NCI-H1694 (cell line): ENCODE results near the gene ALG8.
A peak's percentile ranks its signal among the peaks of the same experiment; 100 is the strongest.
"Not testable (repeated sequence)": the region's sequence is repeated elsewhere in the genome, so short reads cannot be mapped to it uniquely, and the experiment has no call there.

ENCODE experiments used
- DNase-seq: peaks from one replicate; lab custom pipeline; 2025; lab: John Stamatoyannopoulos, UW

The ALG8 gene

DNA sequence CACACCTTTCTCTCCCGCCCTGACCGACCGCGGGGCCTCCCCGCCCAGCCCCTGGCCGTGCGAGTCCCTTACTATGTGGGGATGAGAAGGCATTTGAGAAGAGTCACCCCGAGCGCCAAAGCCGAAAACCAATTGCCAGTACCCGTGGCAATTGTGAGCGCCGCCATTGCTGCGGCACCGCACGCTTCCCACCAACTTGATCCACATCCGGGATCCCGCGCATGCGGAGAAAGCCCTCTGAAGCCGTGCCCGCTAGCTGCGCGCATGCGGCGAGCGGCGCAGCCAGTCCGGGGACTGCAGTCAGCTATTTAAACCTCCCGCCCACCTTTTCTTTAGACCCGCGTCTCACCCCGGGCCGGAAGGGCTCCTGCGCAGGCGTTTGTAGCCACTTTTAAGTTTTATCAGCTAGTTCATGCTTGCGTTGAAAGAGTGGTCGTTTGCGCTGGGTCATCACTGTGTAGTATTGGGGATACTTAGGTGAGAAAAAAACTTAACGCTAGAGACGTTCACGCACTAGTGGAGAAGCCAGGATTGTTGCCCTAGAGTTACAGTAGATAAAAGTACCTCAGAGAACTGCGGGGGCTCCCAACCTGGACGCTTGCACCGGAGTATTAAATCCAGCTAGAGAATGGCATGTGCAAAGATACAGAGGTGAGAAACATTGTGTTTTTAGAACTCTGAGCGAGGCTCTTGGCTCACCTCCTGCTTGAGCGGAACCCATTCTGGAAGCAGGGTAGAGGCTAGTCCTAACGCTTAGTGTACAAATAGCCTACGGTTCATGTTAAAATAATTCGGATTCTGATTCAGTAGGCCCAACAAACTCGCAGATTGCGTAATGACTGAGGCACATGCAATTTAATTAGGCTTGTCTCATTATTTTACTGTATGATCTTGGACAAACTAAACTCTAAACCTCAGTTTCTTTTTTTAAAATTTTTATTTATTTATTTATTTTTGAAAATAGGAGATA, at the start of gene ALG8:
Gene ALG8 (minus strand): TSS at position 205 of the 970 bp plus-strand sequence. CDS start 38 bp downstream, at position 167.
- DNase-seq: peak; percentile 77

DNA sequence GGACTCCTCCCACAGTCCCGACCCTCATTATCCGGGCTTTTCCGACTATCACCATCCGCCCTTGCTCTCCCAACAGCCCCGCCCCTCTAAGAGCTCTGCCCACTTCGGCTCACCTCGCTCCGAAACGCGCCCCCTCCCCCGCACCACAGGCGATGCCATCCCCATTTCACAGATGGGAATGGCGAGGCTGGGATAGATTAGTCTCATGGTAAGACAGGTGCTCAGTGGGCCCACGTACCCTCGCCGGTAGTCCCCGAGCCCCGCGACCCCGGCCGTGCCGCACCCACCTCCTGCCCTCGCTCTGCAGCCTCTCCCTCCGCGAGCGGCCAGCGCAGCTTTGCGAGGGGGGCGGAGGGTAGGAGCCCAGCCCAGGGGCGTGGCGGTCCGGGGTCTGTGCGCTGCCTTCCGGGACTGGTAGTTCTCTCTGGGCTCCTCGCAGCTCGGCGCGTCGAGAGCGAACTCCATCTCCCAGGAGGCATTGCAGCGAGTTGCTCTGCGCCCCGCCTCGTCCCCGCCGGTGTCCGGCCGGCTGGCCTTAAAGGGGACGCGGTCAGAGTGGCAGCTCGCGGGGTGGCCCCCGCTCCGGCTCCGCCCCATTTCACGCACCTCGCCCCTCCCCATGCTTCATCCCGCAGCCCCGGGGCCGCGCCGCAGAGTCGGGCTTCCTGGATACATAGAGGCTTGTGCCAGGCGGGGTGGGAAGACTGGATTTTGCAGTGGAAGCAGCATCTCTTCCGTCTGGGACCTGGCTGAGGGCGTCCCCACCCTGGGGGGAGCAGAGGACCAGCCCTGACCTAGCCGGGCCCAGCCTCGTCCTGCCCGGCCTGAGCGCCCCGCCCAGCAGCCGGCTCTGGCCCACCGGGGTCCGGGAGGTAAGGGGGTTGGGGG, 49.1 kb upstream of the ALG8 start, which contains the start of the genes KCTD21 and USP35:
Gene KCTD21 (minus strand): TSS at position 341 of the 888 bp plus-strand sequence. CDS start 14,072 bp downstream, outside the sequence.
Gene USP35 (plus strand): TSS at position 634 of the 888 bp plus-strand sequence. CDS start 7,327 bp downstream, outside the sequence.
- peak; percentile 80 for DNase-seq

DNA sequence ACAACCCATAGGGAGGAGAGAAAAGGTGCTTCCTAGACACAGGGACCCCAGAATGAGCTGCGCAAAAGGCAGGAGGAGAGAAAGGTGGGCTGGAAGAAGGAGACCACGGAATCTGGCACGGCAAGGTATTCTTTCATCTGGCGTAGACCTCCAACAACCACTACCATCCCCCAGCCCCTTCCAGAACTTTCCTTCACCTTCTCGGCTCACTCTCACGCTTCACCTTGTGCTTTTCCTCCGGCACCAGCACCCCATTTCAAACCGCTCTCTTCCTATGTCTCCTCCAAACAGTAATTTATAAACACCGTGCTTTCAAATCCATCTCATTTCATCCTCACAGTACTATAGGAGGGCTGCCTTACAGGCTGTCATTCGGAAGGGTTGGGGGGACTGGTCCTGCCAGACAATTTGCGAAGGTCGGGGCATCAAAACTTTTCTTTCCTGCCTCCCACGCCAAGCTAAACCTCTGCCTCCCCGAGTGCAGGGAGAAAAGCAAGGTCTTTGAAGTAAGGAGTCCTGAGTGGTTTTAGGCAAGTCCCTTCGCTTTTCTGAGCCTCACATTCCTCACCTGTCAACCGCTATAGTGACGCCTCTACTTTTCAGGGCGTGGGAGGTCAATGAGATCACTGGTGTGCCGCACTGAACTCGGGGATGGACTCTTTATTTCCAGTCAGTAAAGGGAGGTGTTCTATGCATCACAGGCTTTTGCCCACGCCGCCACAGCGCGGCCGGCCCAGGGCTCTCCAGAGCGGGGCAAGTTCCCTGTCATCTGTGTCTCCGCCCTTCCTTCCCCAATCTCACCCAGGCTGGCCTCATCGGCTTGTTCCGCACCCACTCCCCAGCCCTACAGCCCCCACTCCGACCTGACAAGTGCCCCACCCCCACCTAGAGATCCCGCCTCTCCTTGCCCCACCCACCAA, 48.2 kb upstream of the ALG8 start:
- no peak for DNase-seq

DNA sequence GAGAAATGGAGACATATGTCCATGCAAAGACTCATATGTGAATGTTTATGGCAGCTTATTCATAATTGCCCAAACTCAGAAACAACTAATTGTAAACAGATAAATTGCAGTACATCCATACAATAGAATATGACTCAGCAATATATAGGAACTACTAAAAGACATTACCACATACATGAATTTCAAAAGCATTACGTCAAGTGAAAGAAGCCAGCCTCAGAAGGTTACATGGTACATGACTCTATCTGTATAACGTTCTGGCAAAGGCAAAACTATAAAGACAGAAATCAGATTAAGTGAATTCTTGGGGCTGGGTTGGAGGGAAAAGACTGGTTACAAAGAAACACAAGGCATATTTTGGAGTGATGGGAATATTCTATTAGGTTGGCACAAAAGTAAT, 41.8 kb upstream of the ALG8 start:
- no peak for DNase-seq

DNA sequence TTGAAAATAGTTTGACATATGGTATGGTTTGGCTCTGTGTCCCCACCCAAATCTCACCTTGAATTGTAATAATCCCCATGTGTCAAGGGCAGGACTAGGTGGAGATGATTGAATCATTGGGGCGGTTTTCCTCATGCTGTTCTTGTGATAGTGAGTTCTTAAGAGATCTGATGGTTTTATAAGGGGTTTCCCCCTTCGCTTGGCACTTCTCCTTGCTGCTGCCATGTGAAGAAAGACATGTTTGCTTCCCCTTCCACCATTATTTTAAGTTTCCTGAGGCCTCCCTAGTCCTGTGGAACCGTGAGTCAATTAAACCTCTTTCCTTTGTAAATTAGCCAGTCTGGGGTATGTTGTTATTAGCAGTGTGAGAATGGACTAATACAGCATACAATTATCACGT, 41.3 kb upstream of the ALG8 start:
- DNase-seq: no peak

DNA sequence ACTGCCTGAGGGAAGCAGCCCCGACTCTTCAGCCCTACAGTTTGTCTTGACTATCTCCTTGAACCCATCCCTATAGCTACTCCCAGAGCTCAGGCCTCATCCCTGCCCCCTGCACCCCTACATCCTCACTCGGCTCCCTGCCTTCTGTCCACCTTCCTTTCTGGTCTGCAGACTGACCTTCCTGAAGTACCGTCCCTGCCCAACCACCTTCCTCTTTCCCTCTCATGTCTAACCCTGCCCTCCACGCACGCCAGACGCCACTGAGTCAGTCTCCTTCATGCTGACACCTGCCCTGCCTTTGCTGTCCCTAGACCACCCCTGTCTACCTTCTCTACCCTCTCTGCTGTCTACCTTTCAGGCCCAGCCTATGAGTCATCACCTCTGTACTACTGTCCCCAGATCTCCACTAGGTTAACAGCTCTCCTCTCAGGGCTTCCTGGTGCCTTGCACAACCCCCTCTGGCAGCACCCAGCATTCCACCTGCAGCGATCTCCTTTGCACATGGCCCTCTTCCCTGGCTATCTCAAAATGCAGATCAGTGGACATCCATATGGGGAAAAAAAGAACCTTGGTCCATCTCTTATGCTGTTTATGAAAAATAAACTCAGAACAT, 40.1 kb upstream of the ALG8 start:
- DNase-seq: no peak

DNA sequence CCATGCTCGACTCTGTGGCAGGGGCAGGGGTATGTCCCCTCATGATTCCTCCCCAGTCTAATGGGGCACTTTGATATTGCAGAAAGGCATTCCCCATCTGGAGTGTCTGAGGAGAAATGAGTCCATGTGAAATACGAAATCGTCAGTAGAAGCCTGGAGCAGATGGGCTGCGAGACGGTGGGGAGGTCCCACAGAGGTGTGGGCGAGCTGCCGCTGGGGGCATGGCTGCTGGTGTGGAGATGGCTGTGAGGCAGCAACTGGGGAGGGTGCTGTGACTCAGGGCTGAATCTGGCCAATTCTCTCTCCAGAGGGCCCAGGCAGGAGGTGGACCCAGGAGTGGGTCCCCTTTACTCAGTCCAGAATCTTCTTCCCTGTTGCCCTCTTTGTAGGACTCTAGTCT, 37.8 kb upstream of the ALG8 start:
- no peak for DNase-seq

DNA sequence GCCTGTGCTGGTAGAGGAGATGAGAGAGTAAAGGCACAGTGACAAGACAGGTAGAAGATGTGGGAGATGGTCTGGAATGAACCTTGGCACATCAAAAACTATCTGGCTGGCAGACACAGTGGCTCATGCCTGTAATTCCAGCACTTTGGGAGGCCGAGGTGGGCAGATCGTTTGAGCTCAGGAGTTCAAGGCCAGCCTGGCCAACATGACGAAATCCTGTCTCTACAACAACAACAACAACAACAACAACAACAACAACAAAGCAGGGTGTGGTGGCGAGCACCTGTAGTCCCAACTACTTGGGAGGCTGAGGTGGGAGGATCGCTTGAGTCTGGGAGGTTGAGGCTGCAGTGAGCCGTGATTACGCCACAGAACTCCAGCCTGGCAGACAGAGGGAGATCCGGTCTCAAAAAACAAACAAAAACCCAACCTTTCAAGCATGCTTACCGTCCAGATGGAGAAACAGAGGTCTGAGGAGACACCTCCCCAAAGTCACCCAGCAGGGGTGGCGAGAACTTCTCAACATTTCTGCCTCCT, 37.2 kb upstream of the ALG8 start:
- DNase-seq: no peak

DNA sequence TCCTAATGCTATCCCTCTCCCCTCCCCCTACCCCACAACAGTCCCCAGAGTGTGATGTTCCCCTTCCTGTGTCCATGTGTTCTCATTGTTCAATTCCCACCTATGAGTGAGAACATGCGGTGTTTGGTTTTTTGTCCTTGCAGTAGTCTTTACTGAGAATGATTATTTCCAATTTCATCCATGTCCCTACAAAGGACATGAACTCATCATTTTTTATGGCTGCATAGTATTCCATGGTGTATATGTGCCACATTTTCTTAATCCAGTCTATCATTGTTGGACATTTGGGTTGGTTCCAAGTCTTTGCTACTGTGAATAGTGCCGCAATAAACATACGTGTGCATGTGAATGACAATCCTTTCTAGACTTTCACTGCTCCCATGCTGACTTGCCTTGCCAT, 36.4 kb upstream of the ALG8 start:
- not testable (repeated sequence) for DNase-seq

DNA sequence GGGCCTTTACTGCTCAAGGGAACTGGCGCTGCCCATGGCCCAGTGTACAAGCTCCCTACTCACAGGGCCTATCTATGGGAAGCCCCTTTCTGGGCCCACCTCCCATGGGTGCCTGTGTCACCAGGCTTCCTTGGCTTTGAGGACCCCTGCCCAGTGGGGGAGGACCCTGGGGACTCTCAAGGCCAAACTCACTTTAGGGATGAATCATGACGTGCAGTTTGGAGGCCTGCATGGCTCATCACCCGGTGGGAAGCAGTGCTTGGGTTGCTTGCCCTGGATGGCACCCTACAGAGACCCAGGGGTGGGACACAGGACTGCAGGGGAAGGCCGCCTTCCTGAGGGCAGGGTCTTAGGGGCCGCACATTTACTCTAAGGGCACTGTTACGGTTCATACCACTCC, 32.5 kb upstream of the ALG8 start:
- DNase-seq: no peak

DNA sequence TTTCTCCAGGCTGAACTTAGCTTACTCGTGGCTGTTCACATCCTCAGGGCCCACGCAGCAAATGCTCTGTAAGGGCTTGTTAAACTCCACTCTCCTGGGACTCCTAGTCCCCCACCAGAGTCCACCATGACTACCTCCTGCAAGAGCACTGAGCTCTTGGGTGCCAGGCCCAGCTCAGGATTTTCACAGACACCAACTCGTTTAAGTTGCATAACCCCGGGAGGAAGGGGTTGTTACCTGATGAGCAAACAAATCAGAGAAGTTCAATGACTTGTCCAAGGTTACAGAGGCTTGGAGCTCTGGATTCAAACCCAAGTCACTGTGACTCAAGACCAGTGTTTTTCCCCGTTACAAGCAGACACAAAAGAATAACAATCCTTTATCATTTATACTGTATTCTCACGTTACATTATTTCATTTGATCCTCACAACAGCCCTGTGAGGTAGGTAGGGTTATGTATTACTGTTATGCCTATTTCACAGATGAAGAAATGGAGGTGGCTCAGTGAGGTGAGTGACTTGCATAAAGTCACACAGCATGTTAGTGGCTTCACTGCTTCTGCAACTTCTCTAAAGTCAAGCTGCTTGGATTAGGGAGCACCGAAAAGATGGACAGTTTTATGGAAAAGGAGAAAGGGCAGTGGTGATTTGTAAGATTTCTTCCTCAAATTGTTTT, 31.6 kb upstream of the ALG8 start:
- no peak for DNase-seq

DNA sequence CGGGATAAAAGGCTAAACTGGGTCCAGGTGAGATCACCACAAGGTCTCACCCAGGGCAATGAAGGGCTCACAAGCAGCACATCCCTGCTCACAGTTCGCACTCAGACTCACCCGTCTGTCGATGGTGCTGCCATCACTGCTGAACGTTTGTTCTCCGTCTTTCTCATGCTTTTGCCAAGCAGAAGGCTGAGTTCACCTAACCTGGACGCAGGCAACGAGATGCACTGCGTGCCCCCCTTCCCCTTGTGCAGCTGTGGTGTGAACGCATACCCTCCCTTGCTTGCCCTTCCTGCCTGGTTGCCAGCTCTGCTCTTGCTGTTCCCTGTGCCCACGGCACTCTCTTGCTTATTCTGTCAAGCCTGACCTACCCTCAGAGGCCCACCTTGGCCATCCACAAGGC, 31.0 kb upstream of the ALG8 start:
- DNase-seq: no peak

DNA sequence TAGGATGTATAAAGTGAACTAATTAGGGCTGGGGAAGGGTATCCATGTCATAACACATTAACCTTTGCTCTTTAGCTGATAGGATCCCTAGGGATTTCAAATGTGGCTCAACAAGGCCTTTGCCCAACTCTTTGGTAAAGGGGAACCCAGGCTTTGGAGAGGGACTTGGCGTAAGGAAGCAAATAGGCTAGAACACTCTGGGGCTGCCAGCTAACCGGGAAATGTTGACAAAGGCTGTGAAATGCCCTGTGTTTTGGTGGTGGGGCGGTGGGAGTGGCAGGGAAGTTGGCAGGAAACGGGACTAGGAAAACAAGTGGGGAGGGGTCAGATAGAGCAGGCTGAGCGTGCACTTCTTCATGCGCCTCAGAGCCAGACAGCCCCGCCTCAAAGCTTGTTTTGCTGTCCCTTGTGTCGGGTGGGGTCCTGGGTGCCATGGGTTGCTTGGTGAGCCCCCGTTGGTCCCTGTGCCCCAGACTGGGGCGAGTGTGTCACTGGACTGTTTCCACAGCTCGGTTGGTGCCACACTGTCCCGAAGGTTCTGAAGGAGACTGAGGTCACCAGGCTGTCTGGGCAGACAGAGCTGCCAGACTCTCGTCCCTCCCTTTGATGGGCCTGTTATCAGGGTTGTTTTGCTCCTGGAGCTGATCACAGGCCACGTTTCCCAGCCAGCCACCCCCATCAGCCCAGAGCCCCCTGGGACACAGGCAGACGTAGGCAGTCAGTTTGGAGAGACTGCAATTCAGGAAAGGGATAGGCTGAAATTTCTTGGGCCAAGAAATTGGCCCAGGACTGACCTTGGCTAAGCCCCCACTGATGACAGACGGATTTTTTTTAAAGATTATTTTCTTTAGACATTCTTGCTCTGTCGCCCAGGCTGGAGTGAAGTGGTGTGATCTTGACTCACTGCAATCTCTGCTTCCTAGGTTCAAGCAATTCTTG, 29.4 kb upstream of the ALG8 start:
- no peak for DNase-seq

DNA sequence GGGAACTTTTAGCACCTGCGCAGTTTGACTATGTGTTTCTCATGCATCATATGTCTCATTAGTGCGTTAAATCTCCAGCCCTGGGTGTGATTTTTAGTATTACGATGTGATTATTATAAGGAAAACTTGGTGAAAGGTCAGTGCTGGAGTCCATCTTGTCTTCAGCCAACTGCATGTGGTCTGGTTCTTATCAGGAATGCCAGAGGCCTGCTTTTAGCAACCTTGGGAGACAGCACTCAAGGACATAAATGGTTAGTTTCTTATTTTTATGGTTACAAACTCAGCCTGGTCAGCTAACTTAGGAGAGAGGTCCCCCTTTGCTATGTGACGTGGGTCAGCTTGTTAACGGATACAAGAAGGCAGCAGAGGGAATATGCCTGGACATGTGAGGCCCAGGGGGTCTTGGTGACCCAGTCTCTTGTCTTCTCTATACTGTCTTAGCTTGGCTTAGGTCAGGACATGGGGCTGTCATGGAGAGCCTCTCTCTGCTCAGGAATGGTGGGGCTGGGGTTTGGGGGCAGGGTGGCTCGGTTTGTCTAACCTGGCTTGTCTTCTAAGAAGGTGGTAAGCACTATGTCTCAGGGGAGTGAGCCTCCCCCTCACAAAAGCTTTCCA, 27.5 kb upstream of the ALG8 start:
- DNase-seq: no peak

DNA sequence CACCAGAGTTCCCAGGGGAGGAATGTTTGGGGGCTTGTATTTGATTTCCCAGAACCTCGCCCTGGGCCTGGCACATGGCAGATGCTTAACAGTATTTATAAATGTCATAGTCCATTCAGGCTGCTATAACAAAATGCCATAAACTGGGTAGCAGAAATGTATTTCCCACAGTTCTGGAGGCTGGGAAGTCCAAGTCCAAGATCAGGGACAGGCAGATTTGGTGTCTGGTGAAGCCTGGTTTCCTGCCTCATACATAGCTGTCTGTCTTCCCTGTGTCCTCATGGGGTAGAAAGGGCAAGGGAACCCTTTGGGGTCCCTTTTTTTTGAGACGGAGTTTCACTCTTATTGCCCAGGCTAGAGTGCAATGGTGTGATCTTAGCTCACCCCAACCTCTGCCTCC, 25.0 kb upstream of the ALG8 start:
- no peak for DNase-seq

DNA sequence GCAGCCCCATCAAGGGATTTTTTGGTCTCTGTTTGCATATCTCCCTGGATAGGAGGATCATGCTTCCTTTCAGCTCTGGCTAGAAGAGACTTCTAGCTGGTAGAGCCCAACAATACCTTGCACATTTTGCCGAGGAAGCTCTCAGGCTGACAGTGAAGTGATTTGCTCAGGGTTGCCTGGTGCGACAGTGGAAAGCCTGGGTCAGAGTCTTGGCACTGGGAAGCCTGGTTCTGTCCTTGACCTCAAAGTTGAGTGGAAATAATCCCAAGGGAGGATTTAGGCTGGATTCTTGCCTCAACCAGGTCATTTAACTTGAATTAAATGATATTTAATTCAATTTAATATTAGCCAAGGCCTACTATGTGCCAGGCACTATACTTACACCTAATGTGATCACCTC, 24.4 kb upstream of the ALG8 start:
- DNase-seq: no peak

DNA sequence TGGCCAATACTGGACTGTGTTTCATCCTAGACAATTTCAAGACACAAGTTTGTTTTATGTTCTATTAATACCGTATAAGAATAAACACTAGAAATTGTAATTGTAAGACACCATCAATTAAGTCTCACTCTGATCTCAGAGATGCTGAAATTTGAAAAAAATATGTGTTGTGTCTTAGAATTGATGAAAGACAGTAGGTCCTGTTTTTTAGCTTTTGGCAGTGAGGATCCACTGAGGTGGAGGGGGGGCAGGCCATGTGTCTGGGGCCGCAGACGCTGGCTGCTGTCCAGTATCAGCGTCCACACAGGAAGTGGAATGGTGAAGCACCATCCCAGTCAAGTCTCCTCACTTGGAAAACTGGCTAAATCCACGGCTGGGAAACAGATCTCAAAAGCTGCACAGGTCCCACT, 22.5 kb upstream of the ALG8 start:
- DNase-seq: no peak

DNA sequence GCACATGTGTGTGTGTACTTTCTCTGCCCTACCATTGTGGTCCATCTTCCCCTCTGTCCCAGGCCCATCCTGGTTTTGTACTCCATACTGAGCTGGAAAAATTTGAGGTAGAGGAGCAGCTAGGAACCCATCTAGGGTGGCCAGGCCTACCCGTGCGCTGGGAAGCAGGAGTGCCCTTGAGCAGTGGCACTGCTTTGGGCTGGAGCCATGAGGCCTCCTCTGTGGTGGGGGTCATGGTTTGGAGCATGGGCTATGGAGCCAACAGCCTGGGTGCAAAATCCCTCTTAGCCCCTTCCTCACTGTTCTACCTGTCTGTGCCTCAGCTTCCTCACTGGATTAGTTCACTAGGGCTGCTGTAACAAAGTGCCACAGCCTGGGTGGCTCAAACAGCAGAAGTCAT, 21.9 kb upstream of the ALG8 start:
- no peak for DNase-seq

DNA sequence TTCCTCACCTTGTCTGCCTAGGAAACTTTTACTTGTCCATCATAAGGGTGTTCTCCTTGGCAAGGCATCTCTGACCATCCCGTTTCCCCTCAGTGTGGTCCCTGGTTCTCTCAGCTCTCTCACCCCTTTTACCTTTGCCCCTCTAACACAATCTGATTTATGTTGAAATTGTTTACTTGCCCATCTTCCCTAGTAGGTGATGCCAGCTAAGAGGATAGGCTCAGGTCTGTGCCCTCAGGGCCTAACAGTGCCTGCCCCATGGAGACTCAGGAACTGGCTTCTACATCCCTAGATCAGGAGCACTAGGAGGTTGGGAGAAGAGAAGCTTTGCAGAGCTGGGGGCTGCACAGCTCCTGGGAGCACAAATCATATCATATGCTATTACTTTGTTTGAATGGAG, 21.1 kb upstream of the ALG8 start:
- no peak for DNase-seq
